MM.1S (cell line): ENCODE measurements around the gene DENND2D.

Experiments
- DNase-seq: peaks from one replicate; pipeline ENCODE4 v3.0.0-alpha.2; 2015
- H2AFZ ChIP-seq: fragments of 300-600 bp; sonication (generic); 2 replicates; pipeline ENCODE4 v1.6.0; 2016; ENCODE audit warnings: antibody characterized with exemption, low read length
- H3F3A ChIP-seq: fragments of 300-600 bp; sonication (generic); 2 replicates; pipeline ENCODE4 v1.6.1; 2016; ENCODE audit warnings: mild to moderate bottlenecking, antibody characterized with exemption, low read length, moderate library complexity, mixed read lengths; ENCODE audit not compliant: insufficient read depth
- H3K27ac ChIP-seq: fragments of 300-600 bp; sonication (generic); 2 replicates; pipeline ENCODE4 v1.5.1; 2016; ENCODE audit warnings: mild to moderate bottlenecking, low read length
- H3K27me3 ChIP-seq: fragments of 300-600 bp; sonication (generic); replicated peaks from 2 replicates; pipeline ENCODE4 v1.6.0; 2016; ENCODE audit warnings: low read length; ENCODE audit not compliant: insufficient read depth
- H3K36me3 ChIP-seq: fragments of 300-600 bp; sonication (generic); replicated peaks from 2 replicates; pipeline ENCODE4 v1.6.1; 2016; ENCODE audit warnings: mild to moderate bottlenecking, low read length, mixed read lengths; ENCODE audit not compliant: insufficient read depth
- H3K4me1 ChIP-seq: fragments of 300-600 bp; sonication (generic); 2 replicates; pipeline ENCODE4 v1.6.1; 2016; ENCODE audit warnings: low read length, mixed read lengths
- H3K4me2 ChIP-seq: fragments of 300-600 bp; sonication (generic); 2 replicates; pipeline ENCODE4 v1.6.0; 2016; ENCODE audit warnings: low read depth, low read length
- H3K4me3 ChIP-seq: fragments of 300-600 bp; sonication (generic); 2 replicates; pipeline ENCODE4 v1.5.1; 2016; ENCODE audit warnings: low read length, mixed read lengths
- H3K79me2 ChIP-seq: fragments of 300-600 bp; sonication (generic); 2 replicates; pipeline ENCODE4 v1.6.1; 2016; ENCODE audit warnings: mixed run types, low read length, mixed read lengths
- H3K9ac ChIP-seq: fragments of 300-600 bp; sonication (generic); 2 replicates; pipeline ENCODE4 v1.6.1; 2016; ENCODE audit warnings: low read length, mixed read lengths
- H3K9me2 ChIP-seq: fragments of 300-600 bp; sonication (generic); replicated peaks from 2 replicates; pipeline ENCODE4 v1.6.1; 2016; ENCODE audit warnings: mild to moderate bottlenecking, low read length, mixed read lengths; ENCODE audit not compliant: insufficient read depth
- H3K9me3 ChIP-seq: fragments of 300-600 bp; sonication (generic); replicated peaks from 2 replicates; pipeline ENCODE4 v1.6.1; 2016; ENCODE audit warnings: mild to moderate bottlenecking, low read length, mixed read lengths; ENCODE audit not compliant: insufficient read depth
- H4K20me1 ChIP-seq: fragments of 300-600 bp; sonication (generic); 2 replicates; pipeline ENCODE4 v1.6.1; 2016; ENCODE audit warnings: mild to moderate bottlenecking, low read length, moderate library complexity, mixed read lengths; ENCODE audit not compliant: insufficient read depth
- CTCF ChIP-seq: fragments of 300-600 bp; sonication (generic); IDR thresholded peaks from 2 replicates; pipeline ENCODE4 v1.5.1; 2016; ENCODE audit warnings: antibody characterized with exemption, low read length, mixed read lengths
- EZH2 ChIP-seq: fragments of 300-600 bp; sonication (generic); optimal IDR thresholded peaks from 2 replicates; pipeline ENCODE3; 2017; ENCODE audit warnings: low read depth, mild to moderate bottlenecking, antibody characterized with exemption, low read length, mixed read lengths
- EZH2phosphoT487 ChIP-seq: fragments of 300-600 bp; sonication (generic); IDR thresholded peaks from 2 replicates; pipeline ENCODE4 v1.6.1; 2018; ENCODE audit warnings: antibody characterized with exemption, low read length

DENND2D gene

DNA sequence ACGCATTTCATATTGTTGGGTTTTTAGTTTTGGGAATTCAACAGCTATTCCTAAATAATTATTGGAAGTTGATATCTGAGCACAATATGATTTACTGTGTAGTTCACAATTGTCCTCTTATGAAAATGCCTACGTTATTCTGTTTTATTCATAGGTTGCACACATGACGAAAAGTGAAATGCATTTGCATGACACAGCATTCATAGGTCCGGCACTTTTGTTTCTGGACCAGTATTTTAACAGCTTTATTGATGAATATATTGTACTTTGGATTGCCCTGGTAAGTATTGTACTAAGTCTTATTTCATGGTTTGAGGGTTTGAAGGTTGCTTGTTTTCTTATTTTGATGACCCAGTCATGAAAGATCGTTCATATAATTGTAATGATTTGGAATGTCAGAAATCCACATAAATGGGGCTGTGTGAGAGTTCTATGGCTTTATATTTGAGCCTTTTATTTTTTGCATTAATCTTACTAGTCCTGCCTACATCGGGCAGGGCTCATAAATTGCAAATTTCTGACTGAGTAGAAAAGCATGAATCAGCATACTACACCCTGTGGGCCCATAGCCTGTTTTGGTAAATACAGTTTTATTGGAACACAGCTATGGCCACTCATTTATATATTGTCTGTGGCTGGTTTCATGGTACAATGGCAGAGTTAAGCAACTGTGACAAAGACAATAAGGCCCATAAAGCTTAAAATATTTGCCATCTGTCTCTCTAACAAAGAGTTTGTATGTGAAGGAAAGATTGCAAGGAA lies 17.0 kb downstream of the DENND2D start:
- Histone ChIP-seq H3K27ac (no peak overlapping the region), H3F3A (no peaks in the 10 kb centered on the region), H2AFZ (no peak overlapping the region), H3K79me2 (no peaks in the 10 kb centered on the region), H3K9me2 (no peaks in the 10 kb centered on the region), H3K4me1 (no peaks in the 10 kb centered on the region), H3K4me3 (no peak overlapping the region), H3K36me3 (no peaks in the 10 kb centered on the region), H3K4me2 (no peak overlapping the region), H3K9ac (no peak overlapping the region), H3K9me3 (no peaks in the 10 kb centered on the region), H3K27me3 (no peaks in the 10 kb centered on the region), H4K20me1 (no peaks in the 10 kb centered on the region)
- TF ChIP-seq EZH2phosphoT487 (no peak), EZH2 (no peak), CTCF (no peak)
- DNase-seq, result no peak

DNA sequence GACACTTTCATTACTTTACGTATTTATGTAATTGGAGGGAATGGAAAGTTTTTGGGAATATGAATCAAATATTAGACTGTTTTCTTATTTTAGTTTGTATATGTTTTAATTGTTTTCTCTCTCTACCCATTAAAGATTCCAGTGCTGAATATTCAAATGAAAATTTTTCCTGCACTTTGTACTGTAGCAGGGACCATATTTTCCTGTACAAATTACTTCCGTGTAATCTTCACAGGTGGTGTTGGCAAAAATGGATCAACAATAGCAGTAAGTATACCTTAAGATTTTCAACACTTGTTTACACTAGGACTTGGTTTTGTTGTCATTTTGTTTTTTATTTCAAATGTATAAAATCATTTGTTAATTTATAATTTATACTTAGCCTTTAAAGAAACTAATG lies 18.4 kb downstream of the DENND2D start:
- H3K4me1 ChIP-seq, result no peaks in the 10 kb centered on the region

DNA sequence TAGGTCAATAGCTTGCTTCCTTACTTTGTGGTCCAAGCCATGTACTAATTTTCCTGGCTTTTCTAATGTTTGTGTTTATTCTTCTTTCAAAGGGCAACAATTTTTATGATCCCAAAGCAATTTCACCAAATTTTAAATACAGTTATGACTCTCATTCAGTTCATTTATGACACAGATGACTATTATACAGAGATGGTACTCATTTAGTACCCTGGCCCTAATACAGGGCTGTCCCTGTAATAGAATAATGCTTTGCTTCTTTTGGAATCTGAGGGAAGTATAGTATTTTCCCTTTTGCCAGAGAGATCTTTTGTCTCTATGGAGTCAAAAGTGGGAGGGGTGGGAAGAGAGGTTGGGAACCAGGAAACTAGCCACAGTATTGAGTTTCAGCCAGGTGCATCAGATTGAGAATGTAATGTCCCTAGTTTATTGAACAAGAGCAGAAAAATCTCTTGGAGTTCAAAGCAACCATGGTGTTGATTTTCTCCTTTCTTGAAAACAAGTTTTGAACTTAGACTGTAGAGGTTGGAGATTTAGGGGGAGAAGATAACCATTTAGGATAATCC lies 20.4 kb downstream of the DENND2D start:
- Histone ChIP-seq H3K4me2 (no peak overlapping the region), H3K27me3 (no peaks in the 10 kb centered on the region), H3K4me3 (no peak overlapping the region), H3K9me3 (no peaks in the 10 kb centered on the region), H3K9ac (no peak overlapping the region), H3K27ac (no peak overlapping the region), H3K36me3 (no peaks in the 10 kb centered on the region), H3K79me2 (no peaks in the 10 kb centered on the region), H4K20me1 (no peaks in the 10 kb centered on the region), H3F3A (no peaks in the 10 kb centered on the region), H2AFZ (no peak overlapping the region), H3K9me2 (no peaks in the 10 kb centered on the region), H3K4me1 (no peaks in the 10 kb centered on the region)
- DNase-seq, result no peak
- TF ChIP-seq CTCF, result no peak
- TF ChIP-seq EZH2phosphoT487, result no peak
- TF ChIP-seq EZH2, result no peak

More for the DNA sequence above, 18.4 kb downstream of the DENND2D start:
- no peak for DNase-seq
- Histone ChIP-seq H3K9ac (no peak overlapping the region), H4K20me1 (no peaks in the 10 kb centered on the region), H3K9me3 (no peaks in the 10 kb centered on the region), H3K36me3 (no peaks in the 10 kb centered on the region), H3K79me2 (no peaks in the 10 kb centered on the region), H3K4me3 (no peak overlapping the region), H3K4me2 (no peak overlapping the region), H3K27ac (no peak overlapping the region), H2AFZ (no peak overlapping the region), H3K27me3 (no peaks in the 10 kb centered on the region), H3F3A (no peaks in the 10 kb centered on the region), H3K9me2 (no peaks in the 10 kb centered on the region)
- TF ChIP-seq EZH2 (no peak), EZH2phosphoT487 (no peak), CTCF (no peak)
